ENCODE measurements around the gene SHANK1. TPM values are rescaled to one million over a fixed set of nuclear protein-coding genes. Genes with fewer than 3 reads are reported as not detected.

The SHANK1 gene
- total and polyA plus RNA-seq, 3 experiments from 2014 or later, result not detected

DNA sequence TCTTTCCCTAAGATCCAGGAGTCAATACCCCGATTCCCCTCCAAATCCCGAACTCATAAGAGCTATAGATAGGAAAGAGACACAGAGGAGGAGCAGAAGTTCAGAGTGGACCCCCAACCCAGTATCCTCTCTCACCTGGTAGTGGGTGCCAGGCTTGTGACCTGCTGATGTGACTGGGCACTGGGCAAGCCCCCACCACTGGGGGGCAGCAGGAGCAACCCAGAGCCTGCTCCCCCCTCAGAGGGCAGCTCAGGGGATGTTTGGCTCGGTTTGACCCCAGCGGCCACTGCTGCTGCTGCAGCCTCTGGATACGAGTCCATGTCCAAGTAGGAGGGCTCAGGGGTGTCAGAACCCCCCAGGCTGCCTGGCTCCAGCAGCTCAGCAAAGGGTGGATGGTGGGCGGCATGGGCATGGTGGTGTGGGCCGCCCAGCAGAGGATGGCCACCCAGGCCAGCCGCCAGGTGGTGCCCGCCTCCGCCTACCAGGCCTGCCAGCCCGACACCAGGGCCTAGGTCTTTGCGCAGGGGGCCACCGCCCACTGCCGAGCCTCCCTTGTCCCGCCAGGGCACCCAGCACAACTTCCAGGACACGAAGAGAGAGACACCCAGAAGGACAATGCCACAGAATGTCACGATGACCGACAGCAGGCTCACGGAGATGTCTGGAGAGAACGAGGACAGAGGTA lies 87.3 kb downstream of the SHANK1 start:
- peaks cover 18 to 52% of the 10 kb centered on the region in 2 donors for H3K27me3 Mint-ChIP-seq
- no peak overlapping the region for H3K4me3 Mint-ChIP-seq
- peaks cover 0 to 14% (median 0%) of the 10 kb centered on the region in 3 donors for H3K36me3 Mint-ChIP-seq
- Histone ChIP-seq H3K4me3 (ENCODE audit: low read length) (no peak overlapping the region), H3K27me3 (ENCODE audit: insufficient read depth, low read length, poor library complexity, severe bottlenecking) (peaks cover 4% of the 10 kb centered on the region), H3K27ac (ENCODE audit: low read depth, low read length) (no peak overlapping the region), H3K4me1 (ENCODE audit: insufficient read depth, low read length) (no peaks in the 10 kb centered on the region), H3K36me3 (ENCODE audit: insufficient read depth, low read length) (no peaks in the 10 kb centered on the region), H3K9me3 (ENCODE audit: low read length) (peaks cover 11% of the 10 kb centered on the region)
- no peaks in the 10 kb centered on the region for H3K4me1 Mint-ChIP-seq
- no peak overlapping the region for H3K27ac Mint-ChIP-seq
- POLR2A ChIA-PET, result no interaction called here
- no peak for DNase-seq
- H3K9me3 Mint-ChIP-seq, result peaks cover 14 to 38% (median 36%) of the 10 kb centered on the region in 5 donors
- CTCF ChIA-PET, result no interaction called here

DNA sequence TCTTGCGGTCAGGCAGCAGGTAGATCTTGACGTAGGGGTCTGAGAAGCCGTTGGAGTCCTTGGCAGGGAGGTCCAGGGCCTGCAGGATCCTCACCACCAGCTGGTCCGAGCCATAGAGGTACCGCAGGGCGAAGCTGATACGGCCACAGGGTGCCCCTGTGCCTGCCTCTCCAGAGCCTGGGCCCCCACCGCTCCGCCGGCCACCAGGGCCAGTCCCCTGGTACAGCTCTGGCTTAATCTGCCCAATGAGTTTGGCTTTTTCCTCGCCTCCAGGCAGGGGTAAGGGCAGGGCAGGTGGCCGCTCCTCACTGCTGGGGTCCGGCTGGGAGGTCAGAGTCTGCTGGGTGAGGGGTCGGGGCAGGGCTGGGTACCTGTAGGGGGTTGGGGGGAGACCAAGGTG lies 89.8 kb downstream of the SHANK1 start:
- POLR2A ChIA-PET, result no interaction called here

GRCh38 chr19:50629194-50629593 lies 90.4 kb downstream of the SHANK1 start:
- POLR2A ChIA-PET, result no interaction called here
- no peaks in the 10 kb centered on the region for H3K4me1 Mint-ChIP-seq

More for the DNA sequence above, 89.8 kb downstream of the SHANK1 start:
- no peak for DNase-seq
- no peaks in the 10 kb centered on the region for H3K27me3 ChIP-seq (ENCODE audit: insufficient read depth, low read length, poor library complexity, severe bottlenecking)
- Mint-ChIP-seq H3K27me3 (peaks cover 9 to 38% of the 10 kb centered on the region in 2 donors), H3K36me3 (peaks cover 0 to 8% (median 0%) of the 10 kb centered on the region in 3 donors), H3K9me3 (peaks cover 8 to 23% (median 19%) of the 10 kb centered on the region in 5 donors), H3K4me1 (no peaks in the 10 kb centered on the region), H3K4me3 (no peak overlapping the region), H3K27ac (no peak overlapping the region)
- CTCF ChIA-PET, result no interaction called here
- H3K4me3 ChIP-seq (ENCODE audit: low read length), result no peak overlapping the region
- H3K9me3 ChIP-seq (ENCODE audit: low read length), result peaks cover 11% of the 10 kb centered on the region
- H3K36me3 ChIP-seq (ENCODE audit: insufficient read depth, low read length), result no peaks in the 10 kb centered on the region
- H3K4me1 ChIP-seq (ENCODE audit: insufficient read depth, low read length), result no peaks in the 10 kb centered on the region
- H3K27ac ChIP-seq (ENCODE audit: low read depth, low read length), result no peak overlapping the region

GRCh38 chr19:50628551-50628950 lies 91.1 kb downstream of the SHANK1 start:
- Histone ChIP-seq H3K27me3 (ENCODE audit: insufficient read depth, low read length, poor library complexity, severe bottlenecking) (no peaks in the 10 kb centered on the region), H3K27ac (ENCODE audit: low read depth, low read length) (no peak overlapping the region), H3K4me3 (ENCODE audit: low read length) (no peak overlapping the region), H3K9me3 (ENCODE audit: low read length) (peaks cover 3% of the 10 kb centered on the region), H3K36me3 (ENCODE audit: insufficient read depth, low read length) (no peaks in the 10 kb centered on the region), H3K4me1 (ENCODE audit: insufficient read depth, low read length) (no peaks in the 10 kb centered on the region)
- ChIA-PET CTCF (no interaction called here), POLR2A (no interaction called here)
- Mint-ChIP-seq H3K36me3 (peaks cover 0 to 7% (median 0%) of the 10 kb centered on the region in 3 donors), H3K4me1 (no peaks in the 10 kb centered on the region), H3K27me3 (peaks cover 11 to 33% of the 10 kb centered on the region in 2 donors), H3K27ac (no peak overlapping the region), H3K4me3 (no peak overlapping the region), H3K9me3 (peaks cover 3 to 12% (median 9%) of the 10 kb centered on the region in 5 donors)
- no peak for DNase-seq

More at GRCh38 chr19:50629194-50629593, 90.4 kb downstream of the SHANK1 start:
- peaks cover 0 to 8% (median 0%) of the 10 kb centered on the region in 3 donors for H3K36me3 Mint-ChIP-seq
- Histone ChIP-seq H3K36me3 (ENCODE audit: insufficient read depth, low read length) (no peaks in the 10 kb centered on the region), H3K4me1 (ENCODE audit: insufficient read depth, low read length) (no peaks in the 10 kb centered on the region), H3K27ac (ENCODE audit: low read depth, low read length) (no peak overlapping the region), H3K9me3 (ENCODE audit: low read length) (peaks cover 10% of the 10 kb centered on the region), H3K27me3 (ENCODE audit: insufficient read depth, low read length, poor library complexity, severe bottlenecking) (no peaks in the 10 kb centered on the region), H3K4me3 (ENCODE audit: low read length) (no peak overlapping the region)
- H3K27me3 Mint-ChIP-seq, result peaks cover 11 to 38% of the 10 kb centered on the region in 2 donors
- DNase-seq, result no peak
- H3K27ac Mint-ChIP-seq, result no peak overlapping the region
- CTCF ChIA-PET, result no interaction called here
- peaks cover 7 to 18% (median 13%) of the 10 kb centered on the region in 5 donors for H3K9me3 Mint-ChIP-seq
- H3K4me3 Mint-ChIP-seq, result no peak overlapping the region

DNA sequence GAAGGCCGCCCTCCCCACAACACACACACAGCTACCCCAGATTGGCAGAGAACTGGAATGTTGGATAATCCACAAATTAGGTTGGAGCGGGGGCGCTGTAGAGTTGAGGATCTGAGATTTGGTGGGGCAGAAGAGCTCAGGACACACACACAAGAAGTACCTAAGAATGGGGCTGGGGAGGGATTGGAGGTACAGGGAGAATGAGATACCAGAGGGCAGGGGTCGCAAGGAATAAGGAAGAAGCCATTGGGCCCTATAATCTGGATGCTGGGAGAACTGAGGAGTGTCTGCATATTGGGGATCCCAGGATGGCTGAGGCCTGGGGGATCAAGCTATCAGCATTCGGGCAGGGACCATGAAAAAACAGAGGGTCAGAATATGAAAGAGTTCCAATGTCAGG lies 91.5 kb downstream of the SHANK1 start:
- Histone ChIP-seq H3K36me3 (ENCODE audit: insufficient read depth, low read length) (no peaks in the 10 kb centered on the region), H3K9me3 (ENCODE audit: low read length) (no peaks in the 10 kb centered on the region), H3K27me3 (ENCODE audit: insufficient read depth, low read length, poor library complexity, severe bottlenecking) (no peaks in the 10 kb centered on the region), H3K27ac (ENCODE audit: low read depth, low read length) (no peak overlapping the region), H3K4me3 (ENCODE audit: low read length) (no peak overlapping the region), H3K4me1 (ENCODE audit: insufficient read depth, low read length) (no peaks in the 10 kb centered on the region)
- Mint-ChIP-seq H3K36me3 (peaks cover 0 to 4% (median 0%) of the 10 kb centered on the region in 3 donors), H3K9me3 (peaks cover 0 to 8% (median 6%) of the 10 kb centered on the region in 5 donors), H3K27me3 (peaks cover 11 to 29% of the 10 kb centered on the region in 2 donors), H3K27ac (no peak overlapping the region), H3K4me3 (no peak overlapping the region), H3K4me1 (no peaks in the 10 kb centered on the region)
- ChIA-PET POLR2A (no interaction called here), CTCF (no interaction called here)
- DNase-seq, result no peak

- no peak overlapping the region for H3K27ac ChIP-seq (ENCODE audit: low read depth, low read length)
- Mint-ChIP-seq H3K4me3 (no peak overlapping the region), H3K36me3 (peaks cover 0 to 4% (median 0%) of the 10 kb centered on the region in 3 donors), H3K4me1 (no peaks in the 10 kb centered on the region), H3K27me3 (peaks cover 10 to 26% of the 10 kb centered on the region in 2 donors), H3K27ac (no peak overlapping the region), H3K9me3 (peaks cover 0 to 4% (median 2%) of the 10 kb centered on the region in 5 donors)
- no peaks in the 10 kb centered on the region for H3K9me3 ChIP-seq (ENCODE audit: low read length)
- H3K27me3 ChIP-seq (ENCODE audit: insufficient read depth, low read length, poor library complexity, severe bottlenecking), result no peaks in the 10 kb centered on the region
- DNase-seq, result no peak
- ChIA-PET POLR2A (no interaction called here), CTCF (no interaction called here)
- no peaks in the 10 kb centered on the region for H3K4me1 ChIP-seq (ENCODE audit: insufficient read depth, low read length)
- no peaks in the 10 kb centered on the region for H3K36me3 ChIP-seq (ENCODE audit: insufficient read depth, low read length)
- H3K4me3 ChIP-seq (ENCODE audit: low read length), result no peak overlapping the region
These were observed 92.8 kb downstream of the SHANK1 start for GRCh38 chr19:50626795-50627194.

GRCh38 chr19:50626011-50626410 lies 93.6 kb downstream of the SHANK1 start:
- Histone ChIP-seq H3K36me3 (ENCODE audit: insufficient read depth, low read length) (no peaks in the 10 kb centered on the region), H3K27me3 (ENCODE audit: insufficient read depth, low read length, poor library complexity, severe bottlenecking) (no peaks in the 10 kb centered on the region), H3K4me3 (ENCODE audit: low read length) (no peak overlapping the region), H3K27ac (ENCODE audit: low read depth, low read length) (no peak overlapping the region), H3K9me3 (ENCODE audit: low read length) (no peaks in the 10 kb centered on the region), H3K4me1 (ENCODE audit: insufficient read depth, low read length) (no peaks in the 10 kb centered on the region)
- peaks cover 0 to 4% (median 0%) of the 10 kb centered on the region in 3 donors for H3K36me3 Mint-ChIP-seq
- POLR2A ChIA-PET, result no interaction called here
- H3K27ac Mint-ChIP-seq, result no peak overlapping the region
- CTCF ChIA-PET, result no interaction called here
- no peak overlapping the region for H3K4me3 Mint-ChIP-seq
- H3K4me1 Mint-ChIP-seq, result no peaks in the 10 kb centered on the region
- H3K9me3 Mint-ChIP-seq, result peaks cover 0 to 4% (median 2%) of the 10 kb centered on the region in 5 donors
- no peak for DNase-seq
- peaks cover 8 to 23% of the 10 kb centered on the region in 2 donors for H3K27me3 Mint-ChIP-seq

GRCh38 chr19:50624949-50625600 lies 94.5 kb downstream of the SHANK1 start:
- no peak overlapping the region for H3K4me3 Mint-ChIP-seq
- ChIA-PET CTCF (no interaction called here), POLR2A (no interaction called here)
- no peak overlapping the region for H3K4me3 ChIP-seq (ENCODE audit: low read length)
- peaks cover 0 to 4% (median 0%) of the 10 kb centered on the region in 3 donors for H3K36me3 Mint-ChIP-seq
- H3K9me3 ChIP-seq (ENCODE audit: low read length), result no peaks in the 10 kb centered on the region
- H3K9me3 Mint-ChIP-seq, result peaks cover 0 to 4% (median 0%) of the 10 kb centered on the region in 5 donors
- peaks cover 7 to 16% of the 10 kb centered on the region in 2 donors for H3K27me3 Mint-ChIP-seq
- H3K4me1 ChIP-seq (ENCODE audit: insufficient read depth, low read length), result no peaks in the 10 kb centered on the region
- no peak overlapping the region for H3K27ac Mint-ChIP-seq
- H3K27ac ChIP-seq (ENCODE audit: low read depth, low read length), result no peak overlapping the region
- H3K36me3 ChIP-seq (ENCODE audit: insufficient read depth, low read length), result no peaks in the 10 kb centered on the region
- no peaks in the 10 kb centered on the region for H3K4me1 Mint-ChIP-seq
- no peak for DNase-seq
- no peaks in the 10 kb centered on the region for H3K27me3 ChIP-seq (ENCODE audit: insufficient read depth, low read length, poor library complexity, severe bottlenecking)

Measured in CD8-positive, alpha-beta memory T cell (primary cell).